H1 (cell line): ENCODE data around the gene ACSL6. TPM values are rescaled to one million over a fixed set of nuclear protein-coding genes. Genes with fewer than 3 reads are reported as not detected.
A peak's percentile ranks its signal among the peaks of the same experiment; 100 is the strongest.

Experiments
- CTCF ChIA-PET: fragments of 300-600 bp; sonication (Branson Sonifier 250); formaldehyde crosslinking; loops from one replicate; lab custom pipeline; 2021; ENCODE audit not compliant: partially characterized antibody; lab: Charles Lee
- POLR2A ChIA-PET: fragments of 300-600 bp; sonication (Branson Sonifier 250); formaldehyde crosslinking; loops from one replicate; lab custom pipeline; 2021; ENCODE audit warnings: inconsistent platforms; ENCODE audit not compliant: partially characterized antibody; lab: Charles Lee
- DNase-seq, 2 experiments: peaks; one replicate each; pipeline versions ENCODE4 v3.0.0 to v3.0.0-alpha.2; 2010 to 2022; ENCODE audit warnings: low spot score in 2 of 2, low read depth in 1 of 2, mixed read lengths in 1 of 2
- FAIRE-seq: peaks from 2 replicates; lab custom pipeline; 2011; peaks lifted over from hg19 to GRCh38; lab: Jason Lieb, UNC
- H2AFZ ChIP-seq: 2 replicates; pipeline ENCODE4 v1.8.1; 2012; ENCODE audit warnings: low read length, inconsistent platforms
- H2AK5ac ChIP-seq: 2 replicates; pipeline ENCODE4 v1.6.1; 2013; ENCODE audit warnings: low read depth, low read length
- H2BK120ac ChIP-seq: replicated peaks from 2 replicates; pipeline ENCODE3; 2013; ENCODE audit warnings: low read depth, low read length, inconsistent platforms
- H2BK12ac ChIP-seq: 2 replicates; pipeline ENCODE4 v1.6.1; 2013; ENCODE audit warnings: low read depth, low read length
- H2BK15ac ChIP-seq: 2 replicates; pipeline ENCODE4 v1.6.1; 2013; ENCODE audit warnings: low read length
- H2BK20ac ChIP-seq: 2 replicates; pipeline ENCODE4 v1.6.1; 2013; ENCODE audit warnings: low read length
- H2BK5ac ChIP-seq: 2 replicates; pipeline ENCODE4 v1.6.1; 2013; ENCODE audit warnings: low read depth, low read length
- H3K14ac ChIP-seq: 2 replicates; pipeline ENCODE4 v1.6.1; 2013; ENCODE audit warnings: inconsistent platforms; ENCODE audit not compliant: insufficient read length
- H3K18ac ChIP-seq: 2 replicates; pipeline ENCODE4 v1.6.1; 2013; ENCODE audit warnings: low read length; ENCODE audit errors: extremely low read depth
- H3K23ac ChIP-seq: 2 replicates; pipeline ENCODE4 v1.6.1; 2013; ENCODE audit warnings: inconsistent platforms; ENCODE audit not compliant: insufficient read length
- H3K23me2 ChIP-seq: 2 replicates; pipeline ENCODE4 v1.6.1; 2013; ENCODE audit warnings: low read depth, low read length
- H3K27ac ChIP-seq: 2 replicates; pipeline ENCODE4 v1.6.1; 2011; ENCODE audit warnings: low read depth, low read length, inconsistent platforms
- H3K27me3 ChIP-seq, 4 experiments: replicated peaks in 1 of 4; 1 replicate in 1 of 4; 2 replicates in 3 of 4; pipeline versions ENCODE4 v1.6.1 to v1.8.1; 2011 to 2013; ENCODE audit warnings: low read length in 3 of 4, mild to moderate bottlenecking in 3 of 4, inconsistent platforms in 2 of 4, mixed read lengths in 2 of 4, moderate library complexity in 1 of 4; ENCODE audit not compliant: control insufficient read depth in 3 of 4, insufficient read depth in 3 of 4; ENCODE audit errors: extremely low read depth in 1 of 4
- H3K36me3 ChIP-seq, 4 experiments: 2 replicates each; pipeline versions ENCODE4 v1.6.1 to v1.8.1; 2011 to 2013; ENCODE audit warnings: mild to moderate bottlenecking in 4 of 4, low read length in 3 of 4, moderate library complexity in 2 of 4, control low read depth in 1 of 4, inconsistent platforms in 1 of 4; ENCODE audit not compliant: insufficient read depth in 4 of 4, control insufficient read depth in 2 of 4
- H3K4ac ChIP-seq: replicated peaks from 2 replicates; pipeline ENCODE3; 2013; ENCODE audit warnings: low read length, low read depth, mixed read lengths, inconsistent platforms; ENCODE audit not compliant: insufficient read length
- H3K4me1 ChIP-seq, 4 experiments: replicated peaks in 1 of 4; 1 replicate in 1 of 4; 2 replicates in 3 of 4; pipeline versions ENCODE4 v1.6.1 to v1.8.1; 2011 to 2013; ENCODE audit warnings: low read length in 3 of 4, inconsistent platforms in 2 of 4, mixed read lengths in 1 of 4; ENCODE audit not compliant: insufficient read depth in 4 of 4, control insufficient read depth in 3 of 4
- H3K4me2 ChIP-seq, 2 experiments: 2 replicates each; pipeline versions ENCODE4 v1.6.1 to v1.8.1; 2011 to 2013; ENCODE audit warnings: low read depth in 2 of 2, low read length in 2 of 2, control low read depth in 1 of 2, inconsistent platforms in 1 of 2, mild to moderate bottlenecking in 1 of 2; ENCODE audit not compliant: insufficient read depth in 1 of 2
- H3K4me3 ChIP-seq, 4 experiments: fragments of 200-600, 300-600 bp in 1 of 4; sonication (generic), shearing (Covaris generic), sonication (Bioruptor Twin) in 1 of 4; 2 replicates each; pipeline versions ENCODE4 v1.5.1 to v1.8.1; 2011 to 2016; ENCODE audit warnings: low read length in 4 of 4, low read depth in 3 of 4, control low read depth in 2 of 4, inconsistent platforms in 2 of 4, mild to moderate bottlenecking in 2 of 4, mixed read lengths in 1 of 4, moderate library complexity in 1 of 4; ENCODE audit not compliant: insufficient read depth in 2 of 4; ENCODE audit errors: extremely low read depth in 1 of 4
- H3K56ac ChIP-seq: replicated peaks from 2 replicates; pipeline ENCODE3; 2013; ENCODE audit warnings: low read depth, mild to moderate bottlenecking, mixed read lengths, low read length, inconsistent platforms; ENCODE audit not compliant: insufficient read length
- H3K79me1 ChIP-seq: 2 replicates; pipeline ENCODE4 v1.6.1; 2013; ENCODE audit warnings: low read depth, low read length, control low read depth
- H3K79me2 ChIP-seq, 2 experiments: 2 replicates each; pipeline versions ENCODE4 v1.6.1 to v1.8.1; 2012 to 2013; ENCODE audit warnings: low read length in 2 of 2, mild to moderate bottlenecking in 2 of 2, inconsistent platforms in 1 of 2; ENCODE audit not compliant: insufficient read depth in 2 of 2, control insufficient read depth in 1 of 2
- H3K9ac ChIP-seq, 4 experiments: replicated peaks in 1 of 4; 1 replicate in 1 of 4; 2 replicates in 3 of 4; pipeline versions ENCODE4 v1.6.1 to v1.8.1; 2011 to 2013; ENCODE audit warnings: low read depth in 3 of 4, low read length in 3 of 4, control low read depth in 2 of 4, mild to moderate bottlenecking in 2 of 4, moderate library complexity in 2 of 4, inconsistent platforms in 1 of 4; ENCODE audit errors: extremely low read depth in 1 of 4
- H3K9me3 ChIP-seq, 2 experiments: 2 replicates each; pipeline versions ENCODE4 v1.6.1 to v1.8.1; 2012 to 2013; ENCODE audit warnings: mild to moderate bottlenecking in 2 of 2, moderate library complexity in 2 of 2, control low read depth in 1 of 2, inconsistent platforms in 1 of 2, low read depth in 1 of 2, low read length in 1 of 2, mixed read lengths in 1 of 2; ENCODE audit not compliant: insufficient read depth in 2 of 2
- H4K20me1 ChIP-seq, 2 experiments: replicated peaks in 1 of 2; 2 replicates each; pipeline versions ENCODE3 to v1.8.1; 2011 to 2013; ENCODE audit warnings: inconsistent platforms in 2 of 2, low read length in 2 of 2, mild to moderate bottlenecking in 1 of 2; ENCODE audit not compliant: insufficient read depth in 2 of 2, control insufficient read depth in 1 of 2
- H4K5ac ChIP-seq: 2 replicates; pipeline ENCODE4 v1.6.1; 2013; ENCODE audit warnings: low read length, low read depth, mixed read lengths, inconsistent platforms; ENCODE audit not compliant: insufficient read length
- H4K8ac ChIP-seq: 2 replicates; pipeline ENCODE4 v1.8.0; 2013; ENCODE audit warnings: mild to moderate bottlenecking, moderate library complexity, low read length, inconsistent platforms; ENCODE audit not compliant: insufficient read depth; ENCODE audit errors: extremely low read depth
- H4K91ac ChIP-seq: replicated peaks from 2 replicates; pipeline ENCODE3; 2013; ENCODE audit warnings: low read length, mixed read lengths, inconsistent platforms; ENCODE audit not compliant: insufficient read length
- RAD21 ChIP-seq, 2 experiments: IDR thresholded peaks in 1 of 2; conservative IDR thresholded peaks in 1 of 2; 2 replicates each; pipeline ENCODE4 v1.6.1; 2011; ENCODE audit warnings: low read depth in 2 of 2, low read length in 2 of 2, improper control_type of control experiment in 1 of 2, inconsistent platforms in 1 of 2, mild to moderate bottlenecking in 1 of 2, moderate library complexity in 1 of 2
- TEAD4 ChIP-seq: IDR thresholded peaks from 2 replicates; pipeline ENCODE4 v1.6.1; 2012; ENCODE audit warnings: low read depth, low read length, inconsistent platforms, mixed read lengths
- WGBS, 2 experiments: shearing (Covaris generic) in 1 of 2; methylation state at CpG; one replicate each; pipeline versions ENCODE4 v1.1.6 to v1.1.7; 2013 to 2015; ENCODE audit warnings: low lambda C conversion rate in 2 of 2, mixed read lengths in 2 of 2, inconsistent platforms in 1 of 2, low coverage in 1 of 2, missing lambda C conversion rate in 1 of 2; ENCODE audit not compliant: insufficient replicate concordance in 2 of 2, insufficient coverage in 1 of 2, insufficient read length in 1 of 2; ENCODE audit errors: extremely low coverage in 1 of 2, missing lambda C conversion rate in 1 of 2; 5-methylcytosine and 5-hydroxymethylcytosine counted together
- polyA plus RNA-seq, 7 experiments: library from polyadenylated mRNA; depleted of rRNA in 3 of 7; stranded (reverse) in 5 of 7; unstranded in 2 of 7; fragments of >200 nt in 5 of 7; fragments of 200-250 nt in 2 of 7; gene quantifications; 1 replicate in 5 of 7; 2 replicates in 1 of 7; 4 replicates in 1 of 7; pipeline versions ENCODE4 v1.2.1 to v1.2.3, GENCODE V29; 2011 to 2013; ENCODE audit warnings: missing spikeins in 2 of 7, mixed read lengths in 2 of 7
- total RNA-seq: library from RNA; stranded (reverse); fragmentation: NEBNext Ultra II Directional; extraction: Animal tissue kit (Norgen Biotek cat#: 25700); gene quantifications from 2 replicates; pipeline ENCODE4 v1.2.1, GENCODE V29; 2021
- TF ChIP-seq, protein P1 (sequence below), 3 experiments: IDR thresholded peaks; 1 replicate in 2 of 3; 2 replicates in 1 of 3; pipeline versions ENCODE4 v1.5.1 to v1.6.1; 2011; ENCODE audit warnings: low read length in 3 of 3, mild to moderate bottlenecking in 3 of 3, inconsistent platforms in 2 of 3, low read depth in 1 of 3, moderate library complexity in 1 of 3; ENCODE audit not compliant: insufficient read depth in 1 of 3; ENCODE audit errors: control extremely low read depth in 1 of 3

Gene ACSL6
- total and polyA plus RNA-seq, 2 of the 8 experiments (the other 6 are each of a cell fraction or from before 2014, with no cell fraction given), result 2.3 to 2.4 TPM

DNA sequence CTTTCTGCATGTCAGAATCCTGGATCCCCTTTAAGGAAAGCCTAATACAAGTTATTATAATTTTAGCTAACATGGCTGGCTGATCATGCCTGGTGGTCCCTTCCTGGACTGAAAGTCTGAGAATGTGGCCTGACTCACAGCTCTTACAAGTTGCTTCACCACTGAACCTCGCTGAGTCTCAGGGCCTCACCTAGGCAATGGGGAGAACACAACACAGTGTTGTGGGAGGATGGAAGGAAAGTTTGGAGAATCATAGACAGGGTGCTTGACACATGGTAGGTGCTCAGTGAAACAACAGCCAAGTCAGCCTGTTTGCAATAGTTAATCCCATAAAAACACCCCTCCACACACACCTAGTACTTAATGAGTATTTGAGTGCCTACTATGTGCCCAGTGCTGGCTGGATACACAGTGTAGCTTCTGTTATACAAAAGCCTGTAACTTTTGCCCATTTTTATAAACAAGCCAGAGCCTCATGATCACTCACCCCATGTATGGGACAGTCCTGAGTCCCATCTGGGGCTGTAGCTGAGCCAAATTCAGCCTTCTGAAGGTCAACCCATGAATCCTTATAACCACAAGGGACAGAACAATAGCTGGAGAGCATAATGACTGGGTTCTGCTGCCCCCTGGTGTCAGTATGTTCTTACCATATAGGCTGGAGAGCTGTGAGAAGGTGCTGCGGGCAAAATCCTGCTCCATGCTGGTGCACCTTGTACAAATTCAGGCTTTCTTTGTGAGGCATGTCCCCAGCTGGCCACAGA is 3.9 kb downstream of the ACSL6 start:
- H2AK5ac ChIP-seq, result no peak overlapping the region
- TF ChIP-seq, protein P1, sequence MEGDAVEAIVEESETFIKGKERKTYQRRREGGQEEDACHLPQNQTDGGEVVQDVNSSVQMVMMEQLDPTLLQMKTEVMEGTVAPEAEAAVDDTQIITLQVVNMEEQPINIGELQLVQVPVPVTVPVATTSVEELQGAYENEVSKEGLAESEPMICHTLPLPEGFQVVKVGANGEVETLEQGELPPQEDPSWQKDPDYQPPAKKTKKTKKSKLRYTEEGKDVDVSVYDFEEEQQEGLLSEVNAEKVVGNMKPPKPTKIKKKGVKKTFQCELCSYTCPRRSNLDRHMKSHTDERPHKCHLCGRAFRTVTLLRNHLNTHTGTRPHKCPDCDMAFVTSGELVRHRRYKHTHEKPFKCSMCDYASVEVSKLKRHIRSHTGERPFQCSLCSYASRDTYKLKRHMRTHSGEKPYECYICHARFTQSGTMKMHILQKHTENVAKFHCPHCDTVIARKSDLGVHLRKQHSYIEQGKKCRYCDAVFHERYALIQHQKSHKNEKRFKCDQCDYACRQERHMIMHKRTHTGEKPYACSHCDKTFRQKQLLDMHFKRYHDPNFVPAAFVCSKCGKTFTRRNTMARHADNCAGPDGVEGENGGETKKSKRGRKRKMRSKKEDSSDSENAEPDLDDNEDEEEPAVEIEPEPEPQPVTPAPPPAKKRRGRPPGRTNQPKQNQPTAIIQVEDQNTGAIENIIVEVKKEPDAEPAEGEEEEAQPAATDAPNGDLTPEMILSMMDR (IDR thresholded peaks at IDR 0.05; ENCODE audit: control extremely low read depth in 1 of 3, insufficient read depth in 1 of 3, low read depth in 1 of 3, low read length in 3 of 3), result peak; percentile 45 to 98 (median 86)
- peak; percentile 94 to 97 for TF ChIP-seq RAD21 (IDR thresholded peaks at IDR 0.05 in 1 of 2, conservative IDR thresholded peaks at IDR 0.05 in 1 of 2; ENCODE audit: low read depth in 2 of 2, low read length in 2 of 2)
- TF ChIP-seq TEAD4, result no peak
- H3K27me3 ChIP-seq, result peaks cover 5 to 26% (median 18%) of the 10 kb centered on the region in 4 experiments
- POLR2A ChIA-PET, result no interaction called here
- no peaks in the 10 kb centered on the region; the same call in 1 of the 2 replicates for H3K79me1 ChIP-seq
- peaks cover 3 to 29% (median 17%) of the 10 kb centered on the region in 4 experiments for H3K4me1 ChIP-seq
- H2AFZ ChIP-seq, result no peak overlapping the region
- H2BK12ac ChIP-seq, result no peak overlapping the region; the same call in 1 of the 2 replicates
- CTCF ChIA-PET, result interaction anchor here (0.6 to 7.2 kb wide), 36 partner anchors 9 to 1478 kb away, joined by 3 to 157 read pairs (median 4); partner anchors contain the start of genes FNIP1, IL3 and P4HA2
- no peaks in the 10 kb centered on the region for H3K9me3 ChIP-seq
- H3K56ac ChIP-seq, result no peak overlapping the region
- no peak overlapping the region for H2BK15ac ChIP-seq
- DNase-seq, result peak; percentile 73 to 89
- no peak overlapping the region for H3K18ac ChIP-seq
- no peaks in the 10 kb centered on the region for H3K36me3 ChIP-seq
- H3K4ac ChIP-seq, result no peak overlapping the region
- H4K20me1 ChIP-seq, result peaks cover 4% of the 10 kb centered on the region in 2 experiments
- no peak overlapping the region for H3K23ac ChIP-seq
- no peak overlapping the region for H3K9ac ChIP-seq
- no peak overlapping the region for H3K27ac ChIP-seq
- no peak overlapping the region for H2BK5ac ChIP-seq
- H2BK120ac ChIP-seq, result no peak overlapping the region
- no peak overlapping the region for H4K8ac ChIP-seq
- FAIRE-seq, result peak; percentile 91
- H3K4me3 ChIP-seq, result no peak overlapping the region
- peaks cover 11% of the 10 kb centered on the region; the same call in 1 of the 2 replicates for H3K23me2 ChIP-seq
- H4K91ac ChIP-seq, result no peak overlapping the region
- H4K5ac ChIP-seq, result no peak overlapping the region
- H3K79me2 ChIP-seq, result no peaks in the 10 kb centered on the region
- no peak overlapping the region for H3K14ac ChIP-seq
- WGBS, 2 experiments, result 76% methylated on average over 2 of the region's 2 CpGs; no CpG with 5 or more reads in 1 of the 2 experiments
- H2BK20ac ChIP-seq, result no peak overlapping the region
- H3K4me2 ChIP-seq, result no peak overlapping the region
